ENCODE data around the gene H2BK1. TPM values are rescaled to one million over a fixed set of nuclear protein-coding genes. Genes with fewer than 3 reads are reported as not detected.

The H2BK1 gene
- total RNA-seq, 2 experiments from 2014 or later: 0.76 TPM; not detected in 1

Other genes starting within 250 kb of the H2BK1 start
- gene KCNH2, start 232.2 kb downstream of the H2BK1 start, total RNA-seq: not detected
- gene NOS3, start 219.5 kb downstream of the H2BK1 start, total RNA-seq: 10 to 100 TPM; 12.2 to 13.8 TPM
- 1 to 10 TPM; 6.8 to 7.4 TPM for gene ATG9B, start 186.0 kb downstream of the H2BK1 start, total RNA-seq
- gene ABCB8, start 182.0 kb downstream of the H2BK1 start, total RNA-seq: 10 to 100 TPM; 48.0 to 49.5 TPM
- gene ASIC3, start 162.0 kb downstream of the H2BK1 start, total RNA-seq: 1 to 10 TPM; 2.8 to 3.2 TPM
- gene CDK5, start 152.6 kb downstream of the H2BK1 start, total RNA-seq: 10 to 100 TPM; 20.3 to 21.0 TPM
- gene SLC4A2, start 150.9 kb downstream of the H2BK1 start, total RNA-seq: 100 to 1,000 TPM; 107 to 112 TPM
- 10 to 100 TPM; 81.8 to 88.1 TPM for gene FASTK, start 129.7 kb downstream of the H2BK1 start, total RNA-seq
- gene TMUB1, start 127.0 kb downstream of the H2BK1 start, total RNA-seq: 10 to 100 TPM; 76.7 to 82.6 TPM
- 10 to 100 TPM; 12.1 to 12.6 TPM for gene AGAP3, start 124.0 kb downstream of the H2BK1 start, total RNA-seq
- not detected for gene GBX1, start 42.8 kb downstream of the H2BK1 start, total RNA-seq
- not detected for gene ASB10, start 23.2 kb downstream of the H2BK1 start, total RNA-seq
- gene ABCF2, start 16.7 kb upstream of the H2BK1 start, total RNA-seq: 10 to 100 TPM; 38.2 to 45.9 TPM
- gene CHPF2, start 22.0 kb upstream of the H2BK1 start, total RNA-seq: 10 to 100 TPM; 34.7 to 36.1 TPM
- 1 to 10 TPM; 4.2 to 4.7 TPM for gene SMARCD3, start 38.2 kb upstream of the H2BK1 start, total RNA-seq
- gene NUB1, start 131.3 kb upstream of the H2BK1 start, total RNA-seq: 10 to 100 TPM; 59.0 to 59.2 TPM
- under 1 TPM; 0.26 to 0.32 TPM for gene WDR86, start 199.6 kb upstream of the H2BK1 start, total RNA-seq
- gene CRYGN, start 229.7 kb upstream of the H2BK1 start, total RNA-seq: under 1 TPM; 0.34 to 0.50 TPM